RWPE1 (cell line): ENCODE measurements around the gene TPGS1.

Experiments used
- CTCF ChIA-PET: fragments of 350-600 bp; sonication (Branson Sonifier 250); formaldehyde crosslinking; extraction: SDS; loops from one replicate; lab custom pipeline; 2021; lab: Yijun Ruan, JAX
- POLR2A ChIA-PET: fragments of 400-600 bp; formaldehyde crosslinking; extraction: SDS; loops from one replicate; lab custom pipeline; 2020; ENCODE audit warnings: antibody characterized with exemption; ENCODE audit not compliant: low non-redundant PET; lab: Yijun Ruan, JAX
- DNase-seq: peaks from one replicate; pipeline ENCODE4 v3.0.0; 2012; ENCODE audit warnings: low spot score
- H3K27ac ChIP-seq: fragments of 450-650 bp; 2 replicates; pipeline ENCODE4 v1.5.1; 2017
- TF ChIP-seq, protein P1 (sequence below): fragments of 450-650 bp; conservative IDR thresholded peaks from 2 replicates; pipeline ENCODE4 v1.5.1; 2017; ENCODE audit warnings: low read depth, mild to moderate bottlenecking

Gene TPGS1

DNA sequence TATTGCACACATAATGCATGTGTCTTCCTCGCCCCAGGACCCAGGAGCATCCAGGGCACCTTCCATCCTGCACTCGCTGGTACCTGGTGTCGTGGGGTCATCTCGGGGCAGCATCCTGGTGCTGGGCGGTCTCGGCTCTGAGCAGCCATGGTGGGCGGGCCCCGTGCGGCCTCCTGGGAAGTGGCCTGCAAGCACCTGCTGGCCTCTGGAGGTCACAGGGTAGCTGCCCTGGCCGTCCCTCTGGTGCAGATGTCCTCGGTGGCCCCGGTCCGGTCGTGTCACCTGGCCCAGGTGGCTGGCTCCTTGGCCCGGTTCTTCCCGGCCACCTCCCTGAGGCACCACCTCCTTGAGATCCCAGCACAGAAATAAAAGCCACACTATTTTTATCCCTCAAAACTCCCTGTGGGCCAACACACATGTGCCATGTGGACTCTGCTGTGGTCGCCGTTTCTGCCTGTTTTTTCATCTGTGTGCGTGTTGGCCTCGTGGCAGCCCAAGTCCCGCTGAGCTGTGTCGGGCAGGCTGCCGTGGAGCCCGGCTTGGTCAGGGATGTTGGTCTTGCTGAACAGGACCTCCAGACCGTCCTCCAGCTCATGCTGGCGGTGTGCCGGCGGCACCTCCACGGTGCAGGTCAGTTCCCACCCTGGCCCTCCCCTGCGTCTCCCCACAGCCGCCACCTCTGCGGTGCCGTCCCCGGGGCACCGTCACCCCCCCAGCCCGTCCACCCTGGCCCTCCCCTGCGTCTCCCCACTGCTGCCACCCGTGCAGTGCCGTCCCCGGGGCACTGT lies 31.5 kb downstream of the TPGS1 start:
- ChIA-PET CTCF (no interaction called here), POLR2A (no interaction called here)
- TF ChIP-seq, protein P1, sequence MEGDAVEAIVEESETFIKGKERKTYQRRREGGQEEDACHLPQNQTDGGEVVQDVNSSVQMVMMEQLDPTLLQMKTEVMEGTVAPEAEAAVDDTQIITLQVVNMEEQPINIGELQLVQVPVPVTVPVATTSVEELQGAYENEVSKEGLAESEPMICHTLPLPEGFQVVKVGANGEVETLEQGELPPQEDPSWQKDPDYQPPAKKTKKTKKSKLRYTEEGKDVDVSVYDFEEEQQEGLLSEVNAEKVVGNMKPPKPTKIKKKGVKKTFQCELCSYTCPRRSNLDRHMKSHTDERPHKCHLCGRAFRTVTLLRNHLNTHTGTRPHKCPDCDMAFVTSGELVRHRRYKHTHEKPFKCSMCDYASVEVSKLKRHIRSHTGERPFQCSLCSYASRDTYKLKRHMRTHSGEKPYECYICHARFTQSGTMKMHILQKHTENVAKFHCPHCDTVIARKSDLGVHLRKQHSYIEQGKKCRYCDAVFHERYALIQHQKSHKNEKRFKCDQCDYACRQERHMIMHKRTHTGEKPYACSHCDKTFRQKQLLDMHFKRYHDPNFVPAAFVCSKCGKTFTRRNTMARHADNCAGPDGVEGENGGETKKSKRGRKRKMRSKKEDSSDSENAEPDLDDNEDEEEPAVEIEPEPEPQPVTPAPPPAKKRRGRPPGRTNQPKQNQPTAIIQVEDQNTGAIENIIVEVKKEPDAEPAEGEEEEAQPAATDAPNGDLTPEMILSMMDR = no peak
- DNase-seq = no peak
- no peak overlapping the region for H3K27ac ChIP-seq

DNA sequence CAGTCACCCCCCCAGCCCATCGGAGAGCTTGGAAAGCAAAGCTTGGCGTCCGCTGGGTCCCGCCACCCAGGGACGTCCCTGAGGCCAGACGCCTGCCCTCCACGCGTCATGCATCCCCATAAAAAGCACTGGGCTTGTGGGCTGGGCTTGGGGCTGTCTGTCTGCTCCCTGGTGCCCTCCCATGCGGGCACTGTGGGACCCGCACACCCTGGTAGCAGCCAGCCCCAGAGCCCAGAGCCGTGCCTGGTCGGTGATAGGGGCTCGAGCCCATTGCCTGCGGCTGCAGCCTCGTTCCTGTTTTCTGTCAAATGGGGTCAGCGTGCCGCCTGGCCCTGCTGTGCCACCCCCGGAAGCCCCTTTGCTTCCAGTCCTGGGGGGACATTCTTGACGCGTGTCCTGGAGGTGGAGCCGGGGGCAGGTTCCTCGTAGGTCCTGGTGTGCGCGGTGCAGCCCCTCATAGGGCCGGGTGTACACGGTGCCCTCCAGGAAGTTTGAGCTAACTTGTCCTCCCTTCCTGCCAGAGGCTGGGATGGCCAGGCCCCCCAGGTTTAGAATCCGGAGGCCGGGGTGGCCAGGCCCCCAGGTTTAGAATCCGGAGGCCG lies 32.2 kb downstream of the TPGS1 start:
- CTCF ChIA-PET = no interaction called here
- no peak overlapping the region for H3K27ac ChIP-seq
- POLR2A ChIA-PET = no interaction called here
- TF ChIP-seq, protein P1 = no peak
- DNase-seq = no peak

DNA sequence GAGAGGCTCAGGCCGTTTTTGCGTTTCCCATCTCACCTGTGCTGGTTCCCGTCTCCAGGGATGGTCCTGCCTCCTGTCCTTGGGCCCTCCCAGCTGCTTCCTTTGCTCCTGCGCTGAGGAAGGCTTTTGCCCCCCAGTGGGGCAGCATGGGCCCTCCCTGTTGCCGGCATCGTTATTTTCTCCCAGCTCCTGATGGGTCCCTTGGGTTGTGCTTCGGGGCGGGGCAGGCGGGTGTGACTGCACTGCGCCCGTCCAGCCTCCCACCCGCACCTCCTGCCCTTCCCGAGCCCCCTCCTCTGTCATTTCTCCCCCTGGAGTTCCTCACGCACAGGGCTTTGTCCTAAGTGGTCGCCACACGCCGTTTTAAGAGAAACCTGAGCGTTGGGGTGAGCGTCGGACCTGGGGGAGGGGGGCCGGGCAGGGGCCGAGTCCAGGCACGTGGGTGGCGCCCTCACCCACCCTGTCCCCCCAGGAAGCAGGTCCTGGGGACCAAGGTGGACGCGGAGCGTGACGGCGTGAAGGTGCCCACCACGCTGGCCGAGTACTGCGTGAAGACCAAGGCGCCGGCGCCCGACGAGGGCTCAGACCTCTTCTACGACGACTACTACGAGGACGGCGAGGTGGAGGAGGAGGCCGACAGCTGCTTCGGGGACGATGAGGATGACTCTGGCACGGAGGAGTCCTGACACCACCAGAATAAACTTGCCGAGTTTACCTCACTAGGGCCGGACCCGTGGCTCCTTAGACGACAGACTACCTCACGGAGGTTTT lies 33.8 kb downstream of the TPGS1 start:
- TF ChIP-seq, protein P1 = no peak
- peak overlapping the region; percentile 20; the same call in 1 of the 2 replicates for H3K27ac ChIP-seq
- DNase-seq = no peak
- ChIA-PET CTCF (interaction anchor here (0.8 kb wide), 1 partner anchor 19 kb away, joined by 3 read pairs; no protein-coding TSS in a partner anchor), POLR2A (no interaction called here)

DNA sequence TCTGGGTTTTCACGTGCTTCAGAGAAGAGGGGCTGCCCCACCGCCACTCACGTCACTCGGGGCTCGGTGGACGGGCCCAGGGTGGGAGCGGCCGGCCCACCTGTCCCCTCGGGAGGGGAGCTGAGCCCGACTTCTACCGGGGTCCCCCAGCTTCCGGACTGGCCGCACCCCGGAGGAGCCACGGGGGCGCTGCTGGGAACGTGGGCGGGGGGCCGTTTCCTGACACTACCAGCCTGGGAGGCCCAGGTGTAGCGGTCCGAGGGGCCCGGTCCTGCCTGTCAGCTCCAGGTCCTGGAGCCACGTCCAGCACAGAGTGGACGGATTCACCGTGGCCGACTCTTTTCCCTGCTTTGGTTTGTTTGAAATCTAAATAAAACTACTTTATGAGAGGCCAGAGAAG lies 34.4 kb downstream of the TPGS1 start:
- ChIA-PET POLR2A (no interaction called here), CTCF (interaction anchor here (0.8 kb wide), 1 partner anchor 20 kb away, joined by 3 read pairs; no protein-coding TSS in a partner anchor)
- H3K27ac ChIP-seq = peak overlapping the region; percentile 20

DNA sequence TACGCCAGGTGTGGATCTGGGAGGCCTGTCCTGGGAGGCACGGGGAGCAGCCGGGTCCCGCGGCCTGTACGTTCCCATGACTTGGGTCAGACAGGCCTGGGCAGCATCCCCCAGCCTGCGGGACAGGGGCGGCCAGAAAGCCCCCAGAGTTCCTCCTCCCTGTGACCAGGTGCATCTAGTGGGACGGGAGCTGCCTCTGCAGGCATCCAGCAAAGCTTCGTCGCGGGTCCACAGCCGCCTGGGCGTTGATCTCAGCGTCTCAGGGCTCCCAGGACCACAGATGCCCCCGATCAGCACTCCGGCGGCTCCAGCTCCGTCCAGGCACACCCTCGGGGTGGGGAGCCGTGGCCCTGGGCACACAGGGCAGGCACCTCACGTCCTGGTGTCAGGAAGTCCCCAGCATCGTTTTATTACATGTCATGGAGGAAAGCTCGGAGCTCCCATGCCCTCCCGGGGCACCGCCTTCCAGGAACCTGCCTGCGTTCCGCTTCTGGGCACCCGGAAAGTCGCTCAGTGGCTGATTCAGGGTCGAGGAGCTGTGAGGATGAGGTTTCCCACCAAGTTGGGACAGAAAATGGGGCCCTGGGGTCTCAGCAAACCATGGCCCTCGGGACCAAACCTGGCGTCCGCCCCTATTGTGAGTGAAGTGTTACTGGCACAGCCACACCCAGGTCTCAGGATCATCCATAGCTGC lies 35.0 kb downstream of the TPGS1 start:
- H3K27ac ChIP-seq = peak overlapping the region; percentile 20
- POLR2A ChIA-PET = interaction anchor here (1.0 kb wide), 1 partner anchor 10 kb away, joined by 3 read pairs; no protein-coding TSS in a partner anchor
- TF ChIP-seq, protein P1 = no peak
- CTCF ChIA-PET = interaction anchor here (0.6 to 0.8 kb wide), 2 partner anchors 17 to 21 kb away, joined by 3 read pairs; no protein-coding TSS in a partner anchor
- DNase-seq = no peak

More for the DNA sequence above, 34.4 kb downstream of the TPGS1 start:
- TF ChIP-seq, protein P1 = no peak
- no peak for DNase-seq
